Measurements from ENCODE around the gene SRSF9.

- TF ChIP-seq, protein P1, sequence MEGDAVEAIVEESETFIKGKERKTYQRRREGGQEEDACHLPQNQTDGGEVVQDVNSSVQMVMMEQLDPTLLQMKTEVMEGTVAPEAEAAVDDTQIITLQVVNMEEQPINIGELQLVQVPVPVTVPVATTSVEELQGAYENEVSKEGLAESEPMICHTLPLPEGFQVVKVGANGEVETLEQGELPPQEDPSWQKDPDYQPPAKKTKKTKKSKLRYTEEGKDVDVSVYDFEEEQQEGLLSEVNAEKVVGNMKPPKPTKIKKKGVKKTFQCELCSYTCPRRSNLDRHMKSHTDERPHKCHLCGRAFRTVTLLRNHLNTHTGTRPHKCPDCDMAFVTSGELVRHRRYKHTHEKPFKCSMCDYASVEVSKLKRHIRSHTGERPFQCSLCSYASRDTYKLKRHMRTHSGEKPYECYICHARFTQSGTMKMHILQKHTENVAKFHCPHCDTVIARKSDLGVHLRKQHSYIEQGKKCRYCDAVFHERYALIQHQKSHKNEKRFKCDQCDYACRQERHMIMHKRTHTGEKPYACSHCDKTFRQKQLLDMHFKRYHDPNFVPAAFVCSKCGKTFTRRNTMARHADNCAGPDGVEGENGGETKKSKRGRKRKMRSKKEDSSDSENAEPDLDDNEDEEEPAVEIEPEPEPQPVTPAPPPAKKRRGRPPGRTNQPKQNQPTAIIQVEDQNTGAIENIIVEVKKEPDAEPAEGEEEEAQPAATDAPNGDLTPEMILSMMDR (IDR thresholded peaks at IDR 0.05): no peak
- TF ChIP-seq POLR2A (IDR thresholded peaks at IDR 0.05): no peak
Observed at GRCh38 chr12:120432772-120433525, 36.6 kb downstream of the SRSF9 start.

Data from uterus (tissue), 2 donors.